Measurements from ENCODE around the gene RGL1.

Gene RGL1

DNA sequence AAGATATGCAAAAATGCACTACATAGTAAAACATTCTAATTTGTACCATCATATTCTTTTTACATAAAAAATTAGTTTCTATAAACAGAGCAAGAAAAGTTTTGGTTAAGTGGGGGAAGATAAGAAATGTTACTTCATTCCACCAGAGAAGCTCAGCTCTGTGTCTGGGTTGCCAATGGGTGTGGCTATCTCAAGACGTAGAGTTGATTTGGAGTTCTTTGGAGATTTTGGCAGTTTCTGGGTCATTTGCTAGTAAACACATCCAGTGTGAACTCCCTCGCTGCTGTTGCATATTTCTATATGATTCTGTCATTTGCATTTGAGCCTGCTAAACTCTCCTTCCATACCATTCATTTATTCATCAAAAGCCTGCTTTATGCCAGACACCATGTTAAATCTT is 7.2 kb downstream of the RGL1 start:
- peaks cover 0 to 41% (median 3%) of the 10 kb centered on the region in 4 experiments for H3K4me1 ChIP-seq (ENCODE audit: control extremely low read depth in 1 of 4, control insufficient read depth in 4 of 4, insufficient read depth in 4 of 4, low read length in 3 of 4)
- ChIA-PET CTCF (interaction anchor here (0.7 kb wide), 1 partner anchor 234 kb away, joined by 3 read pairs; no protein-coding TSS in a partner anchor), POLR2A (no interaction called here)

DNA sequence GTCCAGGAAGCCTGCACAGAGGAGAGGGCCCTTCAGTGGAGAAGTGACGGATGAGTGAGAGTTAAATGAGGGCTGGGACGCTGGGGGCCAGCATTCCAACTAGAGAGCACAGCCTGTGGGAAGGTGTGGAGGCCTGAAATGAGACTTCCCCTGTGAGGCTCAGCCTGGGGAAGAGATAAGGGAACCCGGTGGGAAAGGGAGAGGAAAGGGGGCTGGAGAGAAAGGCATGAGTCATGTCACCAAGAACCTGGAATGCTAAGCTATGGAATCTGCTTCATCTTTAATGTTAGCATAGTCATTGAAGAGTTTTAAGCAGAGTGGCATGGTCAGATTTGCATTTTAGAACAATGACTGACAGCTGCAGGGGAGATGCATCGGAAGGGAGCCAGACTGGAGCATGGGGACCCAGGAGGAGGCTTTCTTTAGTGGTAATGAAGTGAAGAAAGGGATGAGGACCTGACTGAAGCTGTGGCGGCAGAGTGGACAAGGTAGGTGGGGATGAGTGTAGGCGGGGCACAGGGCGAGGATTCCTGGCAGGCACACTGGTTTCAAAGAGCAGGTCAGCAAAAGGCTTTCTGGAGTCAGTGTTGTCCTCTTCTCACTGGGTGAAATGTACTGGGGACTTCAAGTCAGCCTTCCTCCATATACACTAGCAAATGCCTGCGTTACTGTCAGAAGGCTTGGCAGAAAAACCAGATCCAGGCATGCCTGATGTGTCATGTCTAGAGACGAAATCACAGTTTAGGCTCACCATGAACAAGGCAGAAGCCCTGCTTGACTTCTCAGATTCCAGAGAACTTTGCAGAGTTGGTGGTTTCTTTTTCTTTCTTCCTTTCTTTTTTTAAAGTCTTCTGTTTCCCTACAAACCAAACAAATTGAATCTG is 8.0 kb downstream of the RGL1 start:
- DNase-seq, result no peak
- ChIA-PET POLR2A (no interaction called here), CTCF (no interaction called here)
- Histone ChIP-seq H3K36me3 (ENCODE audit: control insufficient read depth in 4 of 4, insufficient read depth in 4 of 4, low read length in 3 of 4) (no peaks in the 10 kb centered on the region), H3K27ac (ENCODE audit: insufficient read depth in 1 of 2, low read depth in 1 of 2, low read length in 2 of 2, poor library complexity in 1 of 2, severe bottlenecking in 2 of 2) (no peak overlapping the region), H3K9me3 (ENCODE audit: control extremely low read depth in 1 of 5, control insufficient read depth in 4 of 5, insufficient read depth in 2 of 5, low read depth in 1 of 5, low read length in 4 of 5) (no peaks in the 10 kb centered on the region), H3K4me3 (ENCODE audit: control insufficient read depth in 1 of 7, extremely low read depth in 1 of 7, insufficient read depth in 4 of 7, low read depth in 2 of 7, low read length in 6 of 7) (no peak overlapping the region), H3K27me3 (replicated peaks in 2 of 5; ENCODE audit: control insufficient read depth in 4 of 5, insufficient read depth in 5 of 5, low read length in 4 of 5) (no peaks in the 10 kb centered on the region), H3K4me1 (ENCODE audit: control extremely low read depth in 1 of 4, control insufficient read depth in 4 of 4, insufficient read depth in 4 of 4, low read length in 3 of 4) (peaks cover 0 to 37% (median 5%) of the 10 kb centered on the region in 4 experiments)
- WGBS (ENCODE audit: insufficient coverage), result 90% methylated on average over 8 of the region's 9 CpGs

More for the DNA sequence above, 7.2 kb downstream of the RGL1 start:
- no peak overlapping the region for H3K4me3 ChIP-seq (ENCODE audit: control insufficient read depth in 1 of 7, extremely low read depth in 1 of 7, insufficient read depth in 4 of 7, low read depth in 2 of 7, low read length in 6 of 7)
- DNase-seq, result no peak
- H3K27ac ChIP-seq (ENCODE audit: insufficient read depth in 1 of 2, low read depth in 1 of 2, low read length in 2 of 2, poor library complexity in 1 of 2, severe bottlenecking in 2 of 2), result no peak overlapping the region
- H3K27me3 ChIP-seq (replicated peaks in 2 of 5; ENCODE audit: control insufficient read depth in 4 of 5, insufficient read depth in 5 of 5, low read length in 4 of 5), result peaks cover 0 to 1% (median 0%) of the 10 kb centered on the region in 5 experiments
- no peaks in the 10 kb centered on the region for H3K36me3 ChIP-seq (ENCODE audit: control insufficient read depth in 4 of 4, insufficient read depth in 4 of 4, low read length in 3 of 4)
- no peaks in the 10 kb centered on the region for H3K9me3 ChIP-seq (ENCODE audit: control extremely low read depth in 1 of 5, control insufficient read depth in 4 of 5, insufficient read depth in 2 of 5, low read depth in 1 of 5, low read length in 4 of 5)
- no CpG with 5 or more reads among the region's 2 CpGs for WGBS (ENCODE audit: insufficient coverage)

- POLR2A ChIA-PET, result no interaction called here
- H3K27me3 ChIP-seq (replicated peaks in 2 of 5; ENCODE audit: control insufficient read depth in 4 of 5, insufficient read depth in 5 of 5, low read length in 4 of 5), result no peaks in the 10 kb centered on the region
- WGBS (ENCODE audit: insufficient coverage), result no CpG with 5 or more reads among the region's 1 CpG
- H3K27ac ChIP-seq (ENCODE audit: insufficient read depth in 1 of 2, low read depth in 1 of 2, low read length in 2 of 2, poor library complexity in 1 of 2, severe bottlenecking in 2 of 2), result no peak overlapping the region
- no peaks in the 10 kb centered on the region for H3K9me3 ChIP-seq (ENCODE audit: control extremely low read depth in 1 of 5, control insufficient read depth in 4 of 5, insufficient read depth in 2 of 5, low read depth in 1 of 5, low read length in 4 of 5)
- H3K4me3 ChIP-seq (ENCODE audit: control insufficient read depth in 1 of 7, extremely low read depth in 1 of 7, insufficient read depth in 4 of 7, low read depth in 2 of 7, low read length in 6 of 7), result no peak overlapping the region
- DNase-seq, result no peak
- no peaks in the 10 kb centered on the region for H3K36me3 ChIP-seq (ENCODE audit: control insufficient read depth in 4 of 4, insufficient read depth in 4 of 4, low read length in 3 of 4)
- peaks cover 0 to 37% (median 5%) of the 10 kb centered on the region in 4 experiments for H3K4me1 ChIP-seq (ENCODE audit: control extremely low read depth in 1 of 4, control insufficient read depth in 4 of 4, insufficient read depth in 4 of 4, low read length in 3 of 4)
- CTCF ChIA-PET, result no interaction called here
Measured at GRCh38 chr1:183814121-183814681, 9.3 kb downstream of the RGL1 start.

- ChIA-PET CTCF (no interaction called here), POLR2A (no interaction called here)
- WGBS (ENCODE audit: insufficient coverage), result no CpG with 5 or more reads among the region's 3 CpGs
- Histone ChIP-seq H3K4me3 (ENCODE audit: control insufficient read depth in 1 of 7, extremely low read depth in 1 of 7, insufficient read depth in 4 of 7, low read depth in 2 of 7, low read length in 6 of 7) (no peak overlapping the region), H3K27me3 (replicated peaks in 2 of 5; ENCODE audit: control insufficient read depth in 4 of 5, insufficient read depth in 5 of 5, low read length in 4 of 5) (no peaks in the 10 kb centered on the region), H3K36me3 (ENCODE audit: control insufficient read depth in 4 of 4, insufficient read depth in 4 of 4, low read length in 3 of 4) (no peaks in the 10 kb centered on the region), H3K9me3 (ENCODE audit: control extremely low read depth in 1 of 5, control insufficient read depth in 4 of 5, insufficient read depth in 2 of 5, low read depth in 1 of 5, low read length in 4 of 5) (no peaks in the 10 kb centered on the region), H3K27ac (ENCODE audit: insufficient read depth in 1 of 2, low read depth in 1 of 2, low read length in 2 of 2, poor library complexity in 1 of 2, severe bottlenecking in 2 of 2) (no peak overlapping the region), H3K4me1 (ENCODE audit: control extremely low read depth in 1 of 4, control insufficient read depth in 4 of 4, insufficient read depth in 4 of 4, low read length in 3 of 4) (peaks cover 0 to 25% (median 3%) of the 10 kb centered on the region in 4 experiments)
- DNase-seq, result no peak
Measured at GRCh38 chr1:183816110-183816509, 11.2 kb downstream of the RGL1 start.

DNA sequence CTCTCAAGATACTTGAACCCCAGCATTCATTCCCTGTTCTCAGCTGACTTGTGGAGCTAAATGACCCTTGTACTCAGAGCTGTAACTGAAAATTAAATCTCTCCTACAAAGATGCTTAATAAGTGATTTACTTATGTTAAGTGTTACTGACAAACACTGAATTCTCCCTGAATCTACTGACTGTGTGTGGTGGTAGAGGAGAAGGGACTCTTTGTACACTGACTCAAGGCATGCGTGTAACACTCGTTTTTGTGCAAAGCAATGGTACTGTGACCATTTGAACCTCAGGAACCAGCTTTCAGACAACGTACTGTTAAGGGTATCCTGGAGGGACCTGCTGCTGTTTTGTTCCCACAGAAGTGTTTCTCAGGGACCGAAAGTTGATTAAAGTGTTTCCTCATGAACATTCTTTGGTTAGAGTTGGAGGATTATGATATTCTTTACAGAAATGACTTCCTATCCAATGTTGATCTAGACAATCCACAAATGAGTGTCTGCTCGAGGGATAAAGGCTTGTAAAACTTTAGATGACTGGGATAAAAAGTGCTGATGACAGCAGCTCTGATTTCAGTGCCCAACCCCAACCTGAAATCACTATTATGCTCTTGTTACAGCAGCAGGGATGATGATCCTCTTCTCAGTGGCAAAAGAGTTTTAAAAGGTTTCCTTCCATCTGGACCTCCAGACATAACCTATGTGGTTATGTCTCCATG is 12.8 kb downstream of the RGL1 start:
- ChIA-PET POLR2A (no interaction called here), CTCF (interaction anchor here (1.1 to 2.2 kb wide), 2 partner anchors 12 to 98 kb away, joined by 4 to 8 read pairs; partner anchors contain the start of gene RGL1)
- no peaks in the 10 kb centered on the region for H3K9me3 ChIP-seq (ENCODE audit: control extremely low read depth in 1 of 5, control insufficient read depth in 4 of 5, insufficient read depth in 2 of 5, low read depth in 1 of 5, low read length in 4 of 5)
- no peak for DNase-seq
- no peak overlapping the region for H3K27ac ChIP-seq (ENCODE audit: insufficient read depth in 1 of 2, low read depth in 1 of 2, low read length in 2 of 2, poor library complexity in 1 of 2, severe bottlenecking in 2 of 2)
- H3K4me1 ChIP-seq (ENCODE audit: control extremely low read depth in 1 of 4, control insufficient read depth in 4 of 4, insufficient read depth in 4 of 4, low read length in 3 of 4), result peaks cover 0 to 36% (median 5%) of the 10 kb centered on the region in 4 experiments
- WGBS (ENCODE audit: insufficient coverage), result 88% methylated on average over 3 of the region's 5 CpGs
- H3K27me3 ChIP-seq (replicated peaks in 2 of 5; ENCODE audit: control insufficient read depth in 4 of 5, insufficient read depth in 5 of 5, low read length in 4 of 5), result no peaks in the 10 kb centered on the region
- no peaks in the 10 kb centered on the region for H3K36me3 ChIP-seq (ENCODE audit: control insufficient read depth in 4 of 4, insufficient read depth in 4 of 4, low read length in 3 of 4)
- H3K4me3 ChIP-seq (ENCODE audit: control insufficient read depth in 1 of 7, extremely low read depth in 1 of 7, insufficient read depth in 4 of 7, low read depth in 2 of 7, low read length in 6 of 7), result no peak overlapping the region

- Histone ChIP-seq H3K27me3 (replicated peaks in 2 of 5; ENCODE audit: control insufficient read depth in 4 of 5, insufficient read depth in 5 of 5, low read length in 4 of 5) (no peaks in the 10 kb centered on the region), H3K4me3 (ENCODE audit: control insufficient read depth in 1 of 7, extremely low read depth in 1 of 7, insufficient read depth in 4 of 7, low read depth in 2 of 7, low read length in 6 of 7) (no peak overlapping the region), H3K9me3 (ENCODE audit: control extremely low read depth in 1 of 5, control insufficient read depth in 4 of 5, insufficient read depth in 2 of 5, low read depth in 1 of 5, low read length in 4 of 5) (no peaks in the 10 kb centered on the region), H3K4me1 (ENCODE audit: control extremely low read depth in 1 of 4, control insufficient read depth in 4 of 4, insufficient read depth in 4 of 4, low read length in 3 of 4) (peaks cover under 1 to 35% (median 8%) of the 10 kb centered on the region in 4 experiments), H3K36me3 (ENCODE audit: control insufficient read depth in 4 of 4, insufficient read depth in 4 of 4, low read length in 3 of 4) (no peaks in the 10 kb centered on the region), H3K27ac (ENCODE audit: insufficient read depth in 1 of 2, low read depth in 1 of 2, low read length in 2 of 2, poor library complexity in 1 of 2, severe bottlenecking in 2 of 2) (no peak overlapping the region)
- CTCF ChIA-PET, result interaction anchor here (2.2 kb wide), 1 partner anchor 13 kb away, joined by 8 read pairs; the partner anchor contains the start of gene RGL1
- POLR2A ChIA-PET, result no interaction called here
- DNase-seq, result no peak
- WGBS (ENCODE audit: insufficient coverage), result no CpG with 5 or more reads among the region's 1 CpG
Measured at GRCh38 chr1:183819059-183819458, 14.1 kb downstream of the RGL1 start.

Measured in common myeloid progenitor, CD34-positive (primary cell).